Mesodermal cell (in vitro differentiated cells): ENCODE data around the gene FTSJ1.
"Not testable (repeated sequence)": the region's sequence is repeated elsewhere in the genome, so short reads cannot be mapped to it uniquely, and the experiment has no call there.

Source experiments
- H3K27ac ChIP-seq: 2 replicates; pipeline ENCODE4 v1.7.0; 2013; ENCODE audit warnings: mild to moderate bottlenecking, low read depth, low read length, moderate library complexity; ENCODE audit not compliant: severe bottlenecking
- H3K36me3 ChIP-seq: 2 replicates; pipeline ENCODE4 v1.7.1; 2013; ENCODE audit warnings: mild to moderate bottlenecking, low read length, moderate library complexity; ENCODE audit not compliant: control insufficient read depth, insufficient read depth
- H3K4me1 ChIP-seq: one replicate; pipeline ENCODE4 v1.7.1; 2013; ENCODE audit warnings: mild to moderate bottlenecking, low read length; ENCODE audit not compliant: insufficient read depth, control insufficient read depth, poor library complexity, severe bottlenecking
- H3K4me3 ChIP-seq: 2 replicates; pipeline ENCODE4 v1.7.0; 2013; ENCODE audit warnings: low read length, control low read depth, mild to moderate bottlenecking; ENCODE audit not compliant: insufficient read depth, poor library complexity, severe bottlenecking; ENCODE audit errors: extremely low read depth
- H3K9me3 ChIP-seq: 2 replicates; pipeline ENCODE4 v1.7.1; 2013; ENCODE audit warnings: mild to moderate bottlenecking, low read length, moderate library complexity; ENCODE audit not compliant: control insufficient read depth
- WGBS, 2 experiments: methylation state at CpG; one replicate each; pipeline ENCODE4 v1.1.5; 2013; ENCODE audit warnings: missing lambda C conversion rate in 2 of 2; ENCODE audit not compliant: insufficient coverage in 2 of 2; 5-methylcytosine and 5-hydroxymethylcytosine counted together

FTSJ1 gene

GRCh38 chrX:48513670-48514069, 37.7 kb downstream of the FTSJ1 start:
- Histone ChIP-seq H3K4me3 (no peak overlapping the region), H3K4me1 (peaks cover 3% of the 10 kb centered on the region), H3K27ac (no peak overlapping the region), H3K36me3 (peaks cover 11% of the 10 kb centered on the region), H3K9me3 (no peaks in the 10 kb centered on the region)
- no CpG with 5 or more reads among the region's 4 CpGs for WGBS, 2 experiments

DNA sequence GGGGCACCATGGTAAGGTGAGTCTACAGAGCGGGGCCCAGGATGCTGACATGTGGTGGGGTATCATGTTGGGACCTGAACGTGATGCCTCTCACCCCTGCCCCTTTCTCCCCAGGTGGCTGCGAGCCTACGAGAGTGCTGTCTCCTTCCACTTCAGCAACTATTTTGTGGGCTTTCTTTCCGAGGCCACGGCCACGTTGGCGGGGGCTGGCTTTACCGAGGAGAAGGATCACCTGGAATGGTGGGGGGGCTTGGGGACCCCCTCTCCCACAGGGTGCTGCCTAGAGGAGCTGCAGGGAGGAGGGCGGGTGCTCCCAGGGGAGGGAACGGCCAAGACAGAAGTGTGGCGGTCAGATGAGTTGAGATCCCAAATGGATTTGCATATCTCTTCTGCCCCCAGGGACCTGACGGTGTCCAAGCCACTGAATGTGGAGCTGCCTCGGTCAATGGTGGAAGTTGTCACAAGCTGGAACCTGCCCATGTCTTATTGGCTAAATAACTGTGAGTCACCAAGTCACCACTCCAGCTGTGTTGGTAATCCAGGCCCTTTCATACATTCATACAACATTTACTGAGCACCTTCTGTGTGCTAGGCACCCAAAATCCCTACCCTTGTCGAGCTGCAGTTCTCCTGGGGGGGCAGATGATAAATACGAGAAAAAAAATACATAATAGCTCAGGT, 38.3 kb downstream of the FTSJ1 start:
- H3K36me3 ChIP-seq: peaks cover 11% of the 10 kb centered on the region
- peaks cover 3% of the 10 kb centered on the region for H3K4me1 ChIP-seq
- H3K9me3 ChIP-seq: no peaks in the 10 kb centered on the region
- H3K4me3 ChIP-seq: no peak overlapping the region
- WGBS, 2 experiments: 96% methylated on average over 4 of the region's 16 CpGs; no CpG with 5 or more reads in 1 of the 2 experiments
- H3K27ac ChIP-seq: no peak overlapping the region

DNA sequence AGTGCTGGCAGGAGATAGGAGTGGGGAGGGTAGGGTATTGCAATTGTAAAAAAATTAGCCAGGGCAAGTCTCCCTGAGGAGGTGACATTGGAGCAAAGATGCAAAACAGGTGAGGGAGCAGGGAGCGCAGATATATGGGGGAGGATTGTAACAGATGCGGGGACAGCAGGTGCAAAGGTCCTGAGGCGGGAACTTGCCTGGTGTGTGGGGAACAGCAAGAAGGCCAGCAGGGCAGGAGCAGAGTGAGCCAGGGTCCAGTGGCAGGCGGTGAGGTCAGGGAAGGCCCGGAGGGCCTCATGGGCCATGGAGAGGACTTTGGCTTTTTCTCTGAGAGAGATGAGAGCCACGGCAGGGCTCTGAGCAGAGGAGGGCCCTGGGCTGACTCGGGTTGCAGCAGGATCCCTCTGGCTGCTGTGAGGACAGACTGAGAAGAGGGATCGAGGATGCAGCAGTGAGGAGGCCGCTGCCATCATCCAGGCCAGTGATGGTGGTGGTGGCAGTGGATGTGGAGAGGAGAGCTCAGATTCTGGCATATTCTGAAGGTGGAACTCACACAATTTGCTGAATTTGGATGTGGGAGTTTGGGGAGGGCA, 39.0 kb downstream of the FTSJ1 start:
- WGBS, 2 experiments: 97% methylated on average over 6 of the region's 9 CpGs; no CpG with 5 or more reads in 1 of the 2 experiments
- Histone ChIP-seq H3K36me3 (peaks cover 11% of the 10 kb centered on the region), H3K27ac (no peak overlapping the region)

GRCh38 chrX:48515842-48516241, 39.8 kb downstream of the FTSJ1 start:
- Histone ChIP-seq H3K36me3 (peaks cover 11% of the 10 kb centered on the region), H3K27ac (no peak overlapping the region), H3K9me3 (no peaks in the 10 kb centered on the region), H3K4me1 (peaks cover 3% of the 10 kb centered on the region), H3K4me3 (no peak overlapping the region)
- WGBS, 2 experiments: 78 to 90% methylated on average over 2 to 4 of the region's 10 CpGs

More for the DNA sequence above, 39.0 kb downstream of the FTSJ1 start:
- Histone ChIP-seq H3K9me3 (no peaks in the 10 kb centered on the region), H3K4me1 (peaks cover 3% of the 10 kb centered on the region), H3K4me3 (no peak overlapping the region)

GRCh38 chrX:48516285-48516684, 40.3 kb downstream of the FTSJ1 start:
- no peaks in the 10 kb centered on the region for H3K9me3 ChIP-seq
- WGBS, 2 experiments: 76 to 93% methylated on average over 5 to 10 of the region's 10 CpGs
- H3K4me3 ChIP-seq: no peak overlapping the region
- peaks cover 11% of the 10 kb centered on the region for H3K36me3 ChIP-seq
- peaks cover 3% of the 10 kb centered on the region for H3K4me1 ChIP-seq
- H3K27ac ChIP-seq: no peak overlapping the region

DNA sequence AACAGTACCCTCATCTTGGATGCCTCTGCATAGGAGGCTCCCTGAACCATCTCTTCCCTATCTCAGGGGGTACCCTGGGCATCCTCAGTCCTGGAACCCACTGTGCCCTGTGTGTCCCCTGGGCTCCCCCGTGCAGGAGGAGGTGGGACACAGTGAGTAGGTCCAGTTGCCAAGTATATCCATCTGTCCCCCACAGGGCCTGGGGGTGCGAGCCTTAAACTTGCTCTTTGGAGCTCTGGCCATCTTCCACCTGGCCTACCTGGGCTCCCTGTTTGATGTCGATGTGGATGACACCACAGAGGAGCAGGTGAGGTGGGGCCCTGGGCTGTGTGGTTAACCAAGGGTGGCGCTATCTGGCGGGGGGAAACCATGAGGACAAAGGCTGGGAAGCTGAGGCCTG, 41.0 kb downstream of the FTSJ1 start:
- WGBS, 2 experiments: no CpG with 5 or more reads among the region's 5 CpGs
- H3K27ac ChIP-seq: no peak overlapping the region
- H3K36me3 ChIP-seq: peaks cover 11% of the 10 kb centered on the region
- no peak overlapping the region for H3K4me3 ChIP-seq
- H3K9me3 ChIP-seq: no peaks in the 10 kb centered on the region
- H3K4me1 ChIP-seq: peaks cover 3% of the 10 kb centered on the region

GRCh38 chrX:48519481-48519880, 43.5 kb downstream of the FTSJ1 start:
- not testable (repeated sequence) for H3K9me3 ChIP-seq, H3K4me1 ChIP-seq, H3K4me3 ChIP-seq, H3K27ac ChIP-seq
- WGBS, 2 experiments: 80% methylated on average over 1 of the region's 4 CpGs; no CpG with 5 or more reads in 1 of the 2 experiments
- H3K36me3 ChIP-seq: peaks cover 16% of the 10 kb centered on the region

- no peaks in the 10 kb centered on the region for H3K9me3 ChIP-seq
- H3K4me1 ChIP-seq: no peaks in the 10 kb centered on the region
- no peak overlapping the region for H3K27ac ChIP-seq
- no CpG with 5 or more reads among the region's 2 CpGs for WGBS, 2 experiments
- H3K4me3 ChIP-seq: no peak overlapping the region
- H3K36me3 ChIP-seq: peaks cover 17% of the 10 kb centered on the region
These were observed 44.5 kb downstream of the FTSJ1 start for GRCh38 chrX:48520455-48520854.

DNA sequence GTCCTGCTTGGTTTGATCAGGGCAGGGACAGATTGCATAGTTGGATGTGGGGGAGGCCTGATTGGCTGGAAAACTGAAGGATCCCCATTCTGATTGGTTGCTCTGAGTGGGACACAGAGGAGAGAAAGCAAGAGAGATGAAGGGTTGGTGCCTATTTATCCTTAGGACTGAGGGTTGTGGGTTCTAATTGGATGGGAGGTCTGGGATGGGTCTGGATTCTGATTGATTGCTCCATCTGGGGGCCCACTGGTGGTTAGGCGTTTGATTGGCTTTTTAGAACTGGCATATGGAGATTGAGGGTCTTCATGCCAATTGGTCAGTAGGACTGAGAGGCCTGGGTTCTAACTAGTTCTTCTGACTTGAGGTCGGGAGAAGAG, 45.0 kb downstream of the FTSJ1 start:
- H3K36me3 ChIP-seq: peaks cover 21% of the 10 kb centered on the region
- no peak overlapping the region for H3K27ac ChIP-seq
- WGBS, 2 experiments: 43 to 49% methylated on average over 1 to 2 of the region's 2 CpGs
- no peaks in the 10 kb centered on the region for H3K4me1 ChIP-seq
- H3K4me3 ChIP-seq: peak overlapping the region; percentile 50
- H3K9me3 ChIP-seq: no peaks in the 10 kb centered on the region

DNA sequence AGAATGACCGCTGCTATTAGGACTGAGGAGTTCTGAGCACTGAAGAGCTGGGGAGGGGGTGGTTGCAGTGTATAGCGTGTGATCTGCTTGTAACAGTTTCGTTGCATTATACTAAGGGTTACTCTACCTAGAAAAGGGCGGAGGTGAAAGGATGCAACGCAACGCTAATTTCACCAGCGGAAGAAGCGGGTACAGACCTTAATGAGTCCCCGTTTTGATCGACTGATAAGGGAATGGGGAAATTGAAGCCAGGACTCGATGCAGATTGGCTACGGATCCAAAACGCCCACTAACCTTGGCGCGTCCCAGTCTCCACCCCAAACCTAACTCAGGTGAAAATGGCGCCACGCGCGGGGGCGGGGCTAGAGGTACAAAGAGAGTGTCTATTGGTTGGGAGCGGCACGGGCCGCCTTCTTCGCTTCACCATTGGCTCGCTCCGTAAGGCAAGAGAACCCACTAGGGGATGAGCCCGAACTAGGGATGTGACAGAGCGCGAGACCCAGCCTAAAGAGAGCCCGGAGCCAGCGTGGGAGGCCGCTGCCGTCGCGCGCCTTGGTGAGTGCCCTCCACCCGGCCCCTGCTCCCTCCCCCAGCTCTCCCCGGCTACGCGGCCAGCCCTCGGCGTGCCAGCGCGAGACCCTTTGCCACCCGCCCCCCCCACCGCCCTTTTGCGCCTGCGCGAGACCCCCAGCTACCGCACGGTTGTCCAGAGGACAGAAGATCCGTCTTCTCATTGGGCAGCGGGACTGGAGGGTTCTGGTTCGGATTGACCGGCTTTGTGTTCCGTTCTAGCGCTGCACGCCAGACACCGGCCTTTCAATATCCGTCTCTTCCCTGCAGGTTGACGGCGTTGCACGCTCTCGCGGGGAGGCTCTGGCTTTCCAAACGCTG, 45.6 kb downstream of the FTSJ1 start, which contains the start of gene EBP:
TSS of gene EBP (plus strand) at position 456 of the 891 bp plus-strand sequence. CDS start 1,964 bp downstream, outside the sequence.
- H3K9me3 ChIP-seq: no peaks in the 10 kb centered on the region
- H3K27ac ChIP-seq: peak within 1 kb of the TSS; percentile 41

More for the DNA sequence above, 45.6 kb downstream of the FTSJ1 start, which contains the start of gene EBP:
- H3K36me3 ChIP-seq: peaks cover 26% of the 10 kb centered on the region
- no peaks in the 10 kb centered on the region for H3K4me1 ChIP-seq
- 2 to 9% methylated on average over 12 to 13 of the region's 66 CpGs for WGBS, 2 experiments
- peak within 1 kb of the TSS; percentile 50 for H3K4me3 ChIP-seq
